GM12878 (cell line): Measurements from ENCODE around the gene ADAM33. TPM values are rescaled to one million over a fixed set of nuclear protein-coding genes. Genes with fewer than 3 reads are reported as not detected.

ENCODE experiments used
- ATAC-seq: fragments of 200-7000 bp; cut with Tn5 transposase; 3 replicates; pipeline ENCODE4 v1.9.1; 2020; ENCODE audit warnings: mild to moderate bottlenecking, moderate library complexity
- BruUV-seq: library from RNA; stranded (reverse); fragments of 400-500 nt; replicated peaks from 2 replicates; lab custom pipeline; 2021; lab: Mats Ljungman, UMichigan
- CTCF ChIA-PET: fragments of 300-600 bp; sonication (Branson Sonifier 250); formaldehyde crosslinking; extraction: SDS; loops from one replicate; lab custom pipeline; 2021; ENCODE audit warnings: inconsistent platforms; lab: Yijun Ruan, JAX
- POLR2A ChIA-PET: fragments of 350-600 bp; formaldehyde crosslinking; extraction: SDS; loops from one replicate; lab custom pipeline; 2021; ENCODE audit warnings: inconsistent platforms; lab: Charles Lee
- RAD21 ChIA-PET: fragments of 300-600 bp; sonication (Branson Sonifier 250); formaldehyde crosslinking; loops from one replicate; lab custom pipeline; 2023; ENCODE audit warnings: antibody characterized with exemption; ENCODE audit not compliant: unreplicated experiment; lab: Charles Lee
- SMC1A ChIA-PET: fragments of 300-600 bp; sonication (Branson Sonifier 250); formaldehyde crosslinking; loops from one replicate; lab custom pipeline; 2023; ENCODE audit not compliant: unreplicated experiment, uncharacterized antibody; lab: Charles Lee
- DNase-seq: peaks from one replicate; pipeline ENCODE4 v3.0.0-alpha.2; 2011; ENCODE audit warnings: low read depth, low spot score
- FAIRE-seq: peaks from 3 replicates; lab custom pipeline; 2011; peaks lifted over from hg19 to GRCh38; lab: Jason Lieb, UNC
- H2AFZ ChIP-seq: 2 replicates; pipeline ENCODE4 v1.6.0; 2011; ENCODE audit warnings: low read depth, low read length, control low read depth; ENCODE audit not compliant: control insufficient read depth
- H3K27ac ChIP-seq: 2 replicates; pipeline ENCODE4 v1.5.1; 2011; ENCODE audit warnings: control low read depth; ENCODE audit not compliant: control insufficient read depth, insufficient read depth
- H3K27me3 ChIP-seq, 2 experiments: replicated peaks in 1 of 2; 2 replicates each; pipeline versions ENCODE4 v1.6.0 to v1.6.1; 2011; ENCODE audit warnings: low read length in 1 of 2; ENCODE audit not compliant: control insufficient read depth in 2 of 2, insufficient read depth in 2 of 2
- H3K36me3 ChIP-seq, 2 experiments: 2 replicates each; pipeline ENCODE4 v1.5.1; 2011; ENCODE audit warnings: low read length in 1 of 2; ENCODE audit not compliant: control insufficient read depth in 2 of 2, insufficient read depth in 2 of 2
- H3K4me1 ChIP-seq: 2 replicates; pipeline ENCODE4 v1.6.1; 2011; ENCODE audit warnings: mild to moderate bottlenecking, low read length, moderate library complexity, mixed read lengths; ENCODE audit not compliant: control insufficient read depth, insufficient read depth
- H3K4me2 ChIP-seq: 2 replicates; pipeline ENCODE4 v1.6.0; 2011; ENCODE audit warnings: control low read depth; ENCODE audit not compliant: control insufficient read depth, insufficient read depth
- H3K4me3 ChIP-seq: fragments of 200-600 bp; sonication (generic); 2 replicates; pipeline ENCODE4 v1.5.1; 2016
- H3K79me2 ChIP-seq: 2 replicates; pipeline ENCODE4 v1.6.0; 2011; ENCODE audit warnings: low read length; ENCODE audit not compliant: control insufficient read depth, insufficient read depth
- H3K9ac ChIP-seq: 2 replicates; pipeline ENCODE4 v1.8.0; 2011; ENCODE audit warnings: low read length, control low read depth, mixed read lengths; ENCODE audit not compliant: control insufficient read depth, insufficient read depth
- H3K9me3 ChIP-seq: replicated peaks from 3 replicates; pipeline ENCODE4 v1.5.1; 2011; ENCODE audit warnings: mild to moderate bottlenecking, low read length; ENCODE audit not compliant: control insufficient read depth, insufficient read depth
- H4K20me1 ChIP-seq: 2 replicates; pipeline ENCODE4 v1.6.0; 2011; ENCODE audit not compliant: control insufficient read depth, insufficient read depth
- BHLHE40 ChIP-seq, 2 experiments: fragments of 450-650 bp in 1 of 2; IDR thresholded peaks; 2 replicates each; pipeline ENCODE4 v1.6.1; 2011 to 2017; ENCODE audit warnings: low read depth in 2 of 2, borderline replicate concordance in 1 of 2, improper control_type of control experiment in 1 of 2, low read length in 1 of 2, mild to moderate bottlenecking in 1 of 2
- CHD4 ChIP-seq: fragments of 200-600 bp; sonication (generic); IDR thresholded peaks from 2 replicates; pipeline ENCODE4 v1.6.1; 2016; ENCODE audit warnings: mild to moderate bottlenecking
- CREM ChIP-seq: IDR thresholded peaks from 2 replicates; pipeline ENCODE4 v1.6.1; 2014; ENCODE audit warnings: antibody characterized with exemption, low read depth
- HDGF ChIP-seq: fragments of 450-650 bp; IDR thresholded peaks from 2 replicates; pipeline ENCODE4 v1.6.1; 2016; ENCODE audit warnings: antibody characterized with exemption
- IKZF2 ChIP-seq, 2 experiments: fragments of 450-650 bp; IDR thresholded peaks; 2 replicates each; pipeline ENCODE4 v1.6.1; 2017; ENCODE audit warnings: mild to moderate bottlenecking in 2 of 2, moderate library complexity in 2 of 2
- KLF5 ChIP-seq: fragments of 450-650 bp; IDR thresholded peaks from 2 replicates; pipeline ENCODE4 v1.6.1; 2014; ENCODE audit warnings: mild to moderate bottlenecking; ENCODE audit not compliant: partially characterized antibody
- NBN ChIP-seq: fragments of 450-650 bp; IDR thresholded peaks from 2 replicates; pipeline ENCODE4 v1.6.1; 2016
- NR2C2 ChIP-seq: IDR thresholded peaks from 2 replicates; pipeline ENCODE4 v1.6.1; 2011; ENCODE audit warnings: borderline replicate concordance, low read depth; ENCODE audit not compliant: control insufficient read depth, insufficient read length
- POLR2A ChIP-seq: IDR thresholded peaks from 2 replicates; pipeline ENCODE4 v1.6.1; 2011; ENCODE audit warnings: low read depth, mild to moderate bottlenecking, low read length
- POLR2AphosphoS5 ChIP-seq: IDR thresholded peaks from 2 replicates; pipeline ENCODE4 v1.6.1; 2011; ENCODE audit warnings: mild to moderate bottlenecking, low read length, inconsistent platforms
- RAD51 ChIP-seq: fragments of 450-650 bp; IDR thresholded peaks from 2 replicates; pipeline ENCODE4 v1.6.1; 2016; ENCODE audit warnings: moderate library complexity, mild to moderate bottlenecking, inconsistent platforms
- RBBP5 ChIP-seq: fragments of 200-600 bp; sonication (generic); conservative IDR thresholded peaks from 2 replicates; pipeline ENCODE4 v1.6.1; 2016
- SMAD5 ChIP-seq: IDR thresholded peaks from 2 replicates; pipeline ENCODE4 v1.6.1; 2016; ENCODE audit warnings: antibody characterized with exemption, low read depth
- SUPT20H ChIP-seq: IDR thresholded peaks from 2 replicates; pipeline ENCODE4 v1.6.1; 2011; ENCODE audit warnings: low read depth, mild to moderate bottlenecking, low read length, moderate library complexity, borderline replicate concordance; ENCODE audit not compliant: control insufficient read depth
- TCF7 ChIP-seq: IDR thresholded peaks from 2 replicates; pipeline ENCODE4 v1.6.1; 2014; ENCODE audit warnings: antibody characterized with exemption, borderline replicate concordance
- YY1 ChIP-seq: IDR thresholded peaks from 2 replicates; pipeline ENCODE4 v1.6.1; 2011; ENCODE audit warnings: low read depth, mild to moderate bottlenecking, low read length
- ZNF384 ChIP-seq: IDR thresholded peaks from 2 replicates; pipeline ENCODE4 v1.6.1; 2012; ENCODE audit warnings: low read depth, mild to moderate bottlenecking, low read length, improper control_type of control experiment, borderline replicate concordance
- ZNF622 ChIP-seq: fragments of 450-650 bp; IDR thresholded peaks from 2 replicates; pipeline ENCODE4 v1.6.1; 2017; ENCODE audit warnings: mild to moderate bottlenecking, inconsistent platforms
- WGBS: methylation state at CpG from one replicate; pipeline ENCODE4 v1.1.6; 2016; ENCODE audit warnings: low lambda C conversion rate; ENCODE audit not compliant: insufficient replicate concordance, insufficient coverage; ENCODE audit errors: missing lambda C conversion rate; 5-methylcytosine and 5-hydroxymethylcytosine counted together
- in situ Hi-C: fragments of 300-500 bp; cut with MboI; formaldehyde crosslinking; loops from 9 replicates; pipeline ENCODE4 v1.14.3; 2018; ENCODE audit warnings: mixed read lengths
- intact Hi-C: fragments of 100-400 bp; cut with micrococcal nuclease; formaldehyde crosslinking; loops from one replicate; pipeline ENCODE4 v1.14.2; 2022; ENCODE audit not compliant: unreplicated experiment
- polyA plus RNA-seq, 11 experiments: library from polyadenylated mRNA; depleted of rRNA in 4 of 11; unstranded in 6 of 11; stranded (reverse) in 5 of 11; fragments of >200 nt; fragmentation: Nextera tagmentation in 4 of 11; fragmentation: Illumina TruSeq in 1 of 11; extraction: Ambion mirVana in 4 of 11; extraction: Trizol in 1 of 11; gene quantifications; 1 replicate in 1 of 11; 2 replicates in 10 of 11; pipeline versions ENCODE4 v1.2.1 to v1.2.3, GENCODE V29; 2011 to 2016; ENCODE audit warnings: inconsistent platforms in 2 of 11, missing spikeins in 2 of 11, low read depth in 1 of 11
- total RNA-seq, 4 experiments: library from RNA; depleted of rRNA in 3 of 4; stranded (reverse); fragments of >200 nt in 3 of 4; fragmentation: Illumina TruSeq in 1 of 4; extraction: Trizol in 1 of 4; gene quantifications; 2 replicates each; pipeline versions ENCODE4 v1.2.1 to v1.2.3, GENCODE V29; 2013 to 2021
- TF ChIP-seq, protein P1 (sequence below): IDR thresholded peaks from 2 replicates; pipeline ENCODE4 v1.6.1; 2012; ENCODE audit warnings: low read depth, low read length, improper control_type of control experiment

ADAM33 gene
- total and polyA plus RNA-seq, 10 of the 15 experiments (the other 5 are each of a cell fraction or from before 2014, with no cell fraction given): not detected

DNA sequence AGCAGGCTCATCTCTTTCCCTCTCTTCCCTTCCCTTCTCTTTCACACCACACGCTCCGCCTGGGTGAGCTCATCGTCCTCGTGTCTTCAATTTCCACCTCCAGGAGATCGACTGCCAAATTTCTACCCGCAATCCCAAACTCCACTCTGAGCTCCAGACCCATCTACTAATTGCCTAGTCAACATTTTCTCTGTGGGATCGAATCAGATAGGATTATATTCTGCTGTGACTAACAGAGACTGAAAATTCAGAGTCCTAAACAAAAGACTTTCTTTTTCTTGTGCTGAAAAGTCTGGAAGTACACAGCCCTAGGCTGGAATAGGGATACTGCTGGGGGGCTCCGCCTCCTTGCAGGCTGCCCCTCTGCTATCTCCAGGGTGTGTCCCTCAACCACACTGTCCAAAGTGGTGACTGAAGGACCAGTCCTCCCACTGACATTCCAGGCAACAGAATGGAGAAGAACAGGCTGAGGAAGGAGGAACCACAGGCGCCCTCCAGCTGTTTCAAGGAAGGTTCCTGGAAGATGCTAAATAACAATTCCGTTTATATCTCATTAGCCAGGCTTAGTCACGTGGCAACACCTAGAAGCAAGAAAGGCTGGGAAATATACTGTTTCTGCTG, 45.7 kb upstream of the ADAM33 start:
- no peak for ATAC-seq
- BruUV-seq: no TSS peak
- H3K4me1 ChIP-seq: no peaks in the 10 kb centered on the region
- no peaks in the 10 kb centered on the region for H4K20me1 ChIP-seq
- in situ Hi-C loops: no loop called here
- no peak overlapping the region for H3K27ac ChIP-seq
- intact Hi-C loops: no loop called here
- CTCF ChIA-PET: interaction anchor here (1.3 kb wide), 1 partner anchor 11 kb away, joined by 3 read pairs; no protein-coding TSS in a partner anchor
- TF ChIP-seq ZNF622 (no peak), YY1 (no peak), ZNF384 (no peak), KLF5 (no peak), POLR2AphosphoS5 (no peak), NR2C2 (no peak), SUPT20H (no peak), CREM (no peak), TCF7 (no peak), IKZF2 (IDR thresholded peaks at IDR 0.05) (no peak), NBN (no peak), HDGF (no peak), RBBP5 (no peak), BHLHE40 (IDR thresholded peaks at IDR 0.05; ENCODE audit: borderline replicate concordance in 1 of 2, low read depth in 2 of 2, low read length in 1 of 2) (no peak), RAD51 (no peak), SMAD5 (no peak), CHD4 (no peak), POLR2A (no peak)
- TF ChIP-seq, protein P1, sequence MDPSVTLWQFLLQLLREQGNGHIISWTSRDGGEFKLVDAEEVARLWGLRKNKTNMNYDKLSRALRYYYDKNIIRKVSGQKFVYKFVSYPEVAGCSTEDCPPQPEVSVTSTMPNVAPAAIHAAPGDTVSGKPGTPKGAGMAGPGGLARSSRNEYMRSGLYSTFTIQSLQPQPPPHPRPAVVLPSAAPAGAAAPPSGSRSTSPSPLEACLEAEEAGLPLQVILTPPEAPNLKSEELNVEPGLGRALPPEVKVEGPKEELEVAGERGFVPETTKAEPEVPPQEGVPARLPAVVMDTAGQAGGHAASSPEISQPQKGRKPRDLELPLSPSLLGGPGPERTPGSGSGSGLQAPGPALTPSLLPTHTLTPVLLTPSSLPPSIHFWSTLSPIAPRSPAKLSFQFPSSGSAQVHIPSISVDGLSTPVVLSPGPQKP: no peak
- TF ChIP-seq, all 136 proteins: peak for 0
- Histone ChIP-seq H3K9me3 (no peaks in the 10 kb centered on the region), H3K36me3 (no peaks in the 10 kb centered on the region), H3K9ac (no peak overlapping the region), H3K4me3 (no peak overlapping the region), H3K27me3 (peaks cover 1 to 4% of the 10 kb centered on the region in 2 experiments; a peak in 1 of 4 replicates), H2AFZ (no peak overlapping the region), H3K79me2 (no peaks in the 10 kb centered on the region), H3K4me2 (no peak overlapping the region)
- FAIRE-seq (no peak), DNase-seq (no peak)
- WGBS: 37% methylated on average over 11 of the region's 11 CpGs
- SMC1A ChIA-PET: interaction anchor here (0.6 kb wide), 1 partner anchor 151 kb away, joined by 3 read pairs; no protein-coding TSS in a partner anchor
- RAD21 ChIA-PET: no interaction called here
- POLR2A ChIA-PET: no interaction called here
